Glutamatergic neuron (in vitro differentiated cells): ENCODE measurements around the gene CDRT4. TPM values are rescaled to one million over a fixed set of nuclear protein-coding genes. Genes with fewer than 3 reads are reported as not detected.

ENCODE experiments used
- DNase-seq: peaks from one replicate; pipeline ENCODE4 v3.0.0; 2022
- H3K27ac Mint-ChIP-seq: one replicate; pipeline ENCODE4 v1.8.0; 2020; ENCODE audit warnings: mild to moderate bottlenecking, mixed read lengths, inconsistent platforms; ENCODE audit not compliant: unreplicated experiment
- H3K27me3 Mint-ChIP-seq: one replicate; pipeline ENCODE4 v1.8.0; 2020; ENCODE audit warnings: mild to moderate bottlenecking, moderate library complexity, mixed read lengths, inconsistent platforms; ENCODE audit not compliant: unreplicated experiment
- H3K36me3 Mint-ChIP-seq: one replicate; pipeline ENCODE4 v1.8.0; 2020; ENCODE audit warnings: mild to moderate bottlenecking, mixed read lengths, inconsistent platforms; ENCODE audit not compliant: unreplicated experiment
- H3K4me1 Mint-ChIP-seq: one replicate; pipeline ENCODE4 v1.8.0; 2020; ENCODE audit warnings: mild to moderate bottlenecking, low read depth, mixed read lengths, inconsistent platforms; ENCODE audit not compliant: unreplicated experiment
- H3K4me3 Mint-ChIP-seq: one replicate; pipeline ENCODE4 v1.8.0; 2020; ENCODE audit warnings: mild to moderate bottlenecking, mixed read lengths, inconsistent platforms; ENCODE audit not compliant: unreplicated experiment
- H3K9me3 Mint-ChIP-seq: one replicate; pipeline ENCODE4 v1.8.0; 2020; ENCODE audit warnings: mild to moderate bottlenecking, moderate library complexity, mixed read lengths, inconsistent platforms; ENCODE audit not compliant: unreplicated experiment
- total RNA-seq: library from RNA; stranded (reverse); fragmentation: NEBNext Ultra II Directional; extraction: Animal tissue kit (Norgen Biotek cat#: 25700); gene quantifications from one replicate; pipeline ENCODE4 v1.2.1, GENCODE V29; 2021; ENCODE audit not compliant: unreplicated experiment
- TF ChIP-seq, protein P1 (sequence below): fragments of 200-600 bp; sonication (generic); IDR thresholded peaks from one replicate; pipeline ENCODE4 v1.5.0; 2021; ENCODE audit not compliant: partially characterized antibody, unreplicated experiment

Gene CDRT4
- total RNA-seq, 1 donor from 2014 or later, result 13.1 TPM

GRCh38 chr17:15422392-15422965 lies 44.9 kb downstream of the CDRT4 start:
- DNase-seq, result no peak
- Mint-ChIP-seq H3K27me3 (peaks cover 3% of the 10 kb centered on the region), H3K4me3 (no peak overlapping the region), H3K36me3 (peaks cover 5% of the 10 kb centered on the region), H3K4me1 (no peaks in the 10 kb centered on the region), H3K9me3 (no peaks in the 10 kb centered on the region), H3K27ac (no peak overlapping the region)
- TF ChIP-seq, protein P1, sequence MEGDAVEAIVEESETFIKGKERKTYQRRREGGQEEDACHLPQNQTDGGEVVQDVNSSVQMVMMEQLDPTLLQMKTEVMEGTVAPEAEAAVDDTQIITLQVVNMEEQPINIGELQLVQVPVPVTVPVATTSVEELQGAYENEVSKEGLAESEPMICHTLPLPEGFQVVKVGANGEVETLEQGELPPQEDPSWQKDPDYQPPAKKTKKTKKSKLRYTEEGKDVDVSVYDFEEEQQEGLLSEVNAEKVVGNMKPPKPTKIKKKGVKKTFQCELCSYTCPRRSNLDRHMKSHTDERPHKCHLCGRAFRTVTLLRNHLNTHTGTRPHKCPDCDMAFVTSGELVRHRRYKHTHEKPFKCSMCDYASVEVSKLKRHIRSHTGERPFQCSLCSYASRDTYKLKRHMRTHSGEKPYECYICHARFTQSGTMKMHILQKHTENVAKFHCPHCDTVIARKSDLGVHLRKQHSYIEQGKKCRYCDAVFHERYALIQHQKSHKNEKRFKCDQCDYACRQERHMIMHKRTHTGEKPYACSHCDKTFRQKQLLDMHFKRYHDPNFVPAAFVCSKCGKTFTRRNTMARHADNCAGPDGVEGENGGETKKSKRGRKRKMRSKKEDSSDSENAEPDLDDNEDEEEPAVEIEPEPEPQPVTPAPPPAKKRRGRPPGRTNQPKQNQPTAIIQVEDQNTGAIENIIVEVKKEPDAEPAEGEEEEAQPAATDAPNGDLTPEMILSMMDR, result no peak

DNA sequence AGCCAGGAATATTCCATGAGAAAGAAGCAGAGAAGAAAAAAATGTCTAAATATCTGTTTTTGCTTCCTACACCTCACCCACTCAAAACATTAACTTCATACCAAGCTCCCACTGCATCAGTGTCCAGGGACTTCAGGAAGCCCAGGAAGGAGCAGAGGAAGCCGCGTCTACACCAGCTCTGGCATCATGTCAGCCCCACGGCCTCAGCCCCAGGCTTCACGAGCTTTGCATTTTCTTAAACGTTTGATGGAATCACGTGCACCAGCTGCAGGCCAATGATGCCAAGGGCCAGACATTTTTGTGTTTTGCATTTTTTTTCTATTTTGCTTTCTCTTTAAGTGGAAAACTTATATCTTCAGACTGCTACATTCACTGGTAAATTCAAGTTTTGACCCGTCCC lies 48.6 kb downstream of the CDRT4 start:
- Mint-ChIP-seq H3K27me3 (peaks cover 5% of the 10 kb centered on the region), H3K4me1 (peaks cover 5% of the 10 kb centered on the region), H3K36me3 (no peaks in the 10 kb centered on the region), H3K27ac (no peak overlapping the region), H3K9me3 (no peaks in the 10 kb centered on the region), H3K4me3 (no peak overlapping the region)
- DNase-seq, result no peak
- TF ChIP-seq, protein P1, result no peak

GRCh38 chr17:15414532-15415306 lies 52.7 kb downstream of the CDRT4 start:
- no peak for DNase-seq
- no peak overlapping the region for H3K4me3 Mint-ChIP-seq
- H3K4me1 Mint-ChIP-seq, result peaks cover 11% of the 10 kb centered on the region
- H3K9me3 Mint-ChIP-seq, result peaks cover 1% of the 10 kb centered on the region
- H3K27ac Mint-ChIP-seq, result no peak overlapping the region
- H3K27me3 Mint-ChIP-seq, result peaks cover 4% of the 10 kb centered on the region
- TF ChIP-seq, protein P1, result no peak
- H3K36me3 Mint-ChIP-seq, result no peaks in the 10 kb centered on the region

- no peak for DNase-seq
- no peak overlapping the region for H3K27ac Mint-ChIP-seq
- H3K9me3 Mint-ChIP-seq, result peaks cover 1% of the 10 kb centered on the region
- H3K27me3 Mint-ChIP-seq, result peaks cover 6% of the 10 kb centered on the region
- peaks cover 11% of the 10 kb centered on the region for H3K4me1 Mint-ChIP-seq
- H3K4me3 Mint-ChIP-seq, result no peak overlapping the region
- TF ChIP-seq, protein P1, result no peak
- H3K36me3 Mint-ChIP-seq, result no peaks in the 10 kb centered on the region
Observed at GRCh38 chr17:15413101-15413771, 54.2 kb downstream of the CDRT4 start.
